Measurements from ENCODE around the gene BARX1.
"Not testable (repeated sequence)": the region's sequence is repeated elsewhere in the genome, so short reads cannot be mapped to it uniquely, and the experiment has no call there.

The BARX1 gene

GRCh38 chr9:93955111-93955980, at the start of gene BARX1:
TSS of gene BARX1 (minus strand) at chr9:93955355. CDS start at chr9:93955146, 209 bp downstream.
- DNase-seq, result no peak

- peak; percentile 56 for DNase-seq
Measured at GRCh38 chr9:94002316-94003140, 47.4 kb upstream of the BARX1 start.

- DNase-seq, result no peak
Measured at GRCh38 chr9:93996863-93997262, 41.7 kb upstream of the BARX1 start.

GRCh38 chr9:93996367-93996766, 41.2 kb upstream of the BARX1 start:
- no peak for DNase-seq

GRCh38 chr9:93994545-93994944, 39.4 kb upstream of the BARX1 start:
- no peak for DNase-seq

- DNase-seq, result no peak
Measured at GRCh38 chr9:93994132-93994531, 39.0 kb upstream of the BARX1 start.

- no peak for DNase-seq
Measured at GRCh38 chr9:93992830-93993229, 37.7 kb upstream of the BARX1 start.

- DNase-seq, result no peak
Measured at GRCh38 chr9:93990448-93990847, 35.3 kb upstream of the BARX1 start.

- no peak for DNase-seq
Measured at GRCh38 chr9:93988056-93988455, 32.9 kb upstream of the BARX1 start.

- DNase-seq, result no peak
Measured at GRCh38 chr9:93984860-93985259, 29.7 kb upstream of the BARX1 start.

- no peak for DNase-seq
Measured at GRCh38 chr9:93983875-93984274, 28.7 kb upstream of the BARX1 start.

- DNase-seq, result no peak
Measured at GRCh38 chr9:93979721-93980120, 24.6 kb upstream of the BARX1 start.

- no peak for DNase-seq
Measured at GRCh38 chr9:93978551-93978950, 23.4 kb upstream of the BARX1 start.

GRCh38 chr9:93976973-93977372, 21.8 kb upstream of the BARX1 start:
- DNase-seq, result no peak

- DNase-seq, result no peak
Measured at GRCh38 chr9:93976081-93976480, 20.9 kb upstream of the BARX1 start.

GRCh38 chr9:93975262-93975661, 20.1 kb upstream of the BARX1 start:
- DNase-seq, result no peak

GRCh38 chr9:93974151-93974550, 19.0 kb upstream of the BARX1 start:
- DNase-seq, result no peak

- DNase-seq, result not testable (repeated sequence)
Measured at GRCh38 chr9:93972655-93973054, 17.5 kb upstream of the BARX1 start.

- no peak for DNase-seq
Measured at GRCh38 chr9:93969328-93969661, 14.1 kb upstream of the BARX1 start.

GRCh38 chr9:93968451-93969327, 13.5 kb upstream of the BARX1 start:
- no peak for DNase-seq

GRCh38 chr9:93967020-93967803, 12.1 kb upstream of the BARX1 start:
- DNase-seq, result no peak
